Suppressor macrophage treated with lipopolysaccharide for 4 hours (primary cell): ENCODE measurements around the gene WDR5.

ENCODE experiments used
- DNase-seq: peaks from one replicate; pipeline ENCODE4 v3.0.0-alpha.2; 2020

WDR5 gene

GRCh38 chr9:134189470-134190231 lies 53.8 kb downstream of the WDR5 start:
- no peak for DNase-seq

GRCh38 chr9:134190232-134191121 lies 54.6 kb downstream of the WDR5 start:
- no peak for DNase-seq

- no peak for DNase-seq
Measured at GRCh38 chr9:134191455-134192209, 55.8 kb downstream of the WDR5 start.

GRCh38 chr9:134192311-134192950 lies 56.5 kb downstream of the WDR5 start:
- DNase-seq = no peak

- no peak for DNase-seq
Measured at GRCh38 chr9:134192951-134193731, 57.3 kb downstream of the WDR5 start.

GRCh38 chr9:134193912-134194535 lies 58.1 kb downstream of the WDR5 start:
- DNase-seq = no peak

GRCh38 chr9:134195558-134195957 lies 59.7 kb downstream of the WDR5 start:
- peak; percentile 41 for DNase-seq

- no peak for DNase-seq
Measured at GRCh38 chr9:134196911-134197310, 61.0 kb downstream of the WDR5 start.

GRCh38 chr9:134198791-134199190 lies 62.9 kb downstream of the WDR5 start:
- no peak for DNase-seq

- DNase-seq = no peak
Measured at GRCh38 chr9:134200730-134201129, 64.8 kb downstream of the WDR5 start.

- DNase-seq = no peak
Measured at GRCh38 chr9:134203224-134203623, 67.3 kb downstream of the WDR5 start.

GRCh38 chr9:134204041-134204440 lies 68.2 kb downstream of the WDR5 start:
- DNase-seq = no peak

GRCh38 chr9:134204991-134205578 lies 69.2 kb downstream of the WDR5 start:
- no peak for DNase-seq

GRCh38 chr9:134205672-134206310 lies 69.9 kb downstream of the WDR5 start:
- DNase-seq = no peak

GRCh38 chr9:134206311-134207300 lies 70.7 kb downstream of the WDR5 start:
- DNase-seq = no peak

GRCh38 chr9:134208310-134208841 lies 72.5 kb downstream of the WDR5 start:
- no peak for DNase-seq

- no peak for DNase-seq
Measured at GRCh38 chr9:134208981-134209725, 73.3 kb downstream of the WDR5 start.
